ENCODE measurements around the gene ANKFY1. TPM values are rescaled to one million over a fixed set of nuclear protein-coding genes. Genes with fewer than 3 reads are reported as not detected.

Gene ANKFY1
- total RNA-seq, 1 donor from 2014 or later = 16.2 TPM

GRCh38 chr17:4162321-4162720, 101.5 kb downstream of the ANKFY1 start:
- TF ChIP-seq, protein P1, sequence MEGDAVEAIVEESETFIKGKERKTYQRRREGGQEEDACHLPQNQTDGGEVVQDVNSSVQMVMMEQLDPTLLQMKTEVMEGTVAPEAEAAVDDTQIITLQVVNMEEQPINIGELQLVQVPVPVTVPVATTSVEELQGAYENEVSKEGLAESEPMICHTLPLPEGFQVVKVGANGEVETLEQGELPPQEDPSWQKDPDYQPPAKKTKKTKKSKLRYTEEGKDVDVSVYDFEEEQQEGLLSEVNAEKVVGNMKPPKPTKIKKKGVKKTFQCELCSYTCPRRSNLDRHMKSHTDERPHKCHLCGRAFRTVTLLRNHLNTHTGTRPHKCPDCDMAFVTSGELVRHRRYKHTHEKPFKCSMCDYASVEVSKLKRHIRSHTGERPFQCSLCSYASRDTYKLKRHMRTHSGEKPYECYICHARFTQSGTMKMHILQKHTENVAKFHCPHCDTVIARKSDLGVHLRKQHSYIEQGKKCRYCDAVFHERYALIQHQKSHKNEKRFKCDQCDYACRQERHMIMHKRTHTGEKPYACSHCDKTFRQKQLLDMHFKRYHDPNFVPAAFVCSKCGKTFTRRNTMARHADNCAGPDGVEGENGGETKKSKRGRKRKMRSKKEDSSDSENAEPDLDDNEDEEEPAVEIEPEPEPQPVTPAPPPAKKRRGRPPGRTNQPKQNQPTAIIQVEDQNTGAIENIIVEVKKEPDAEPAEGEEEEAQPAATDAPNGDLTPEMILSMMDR (IDR thresholded peaks at IDR 0.05) = no peak
- no peak for DNase-seq (ENCODE audit: low spot score in 2 of 2)
- intact Hi-C loops (cut with DNase I) = no loop called here
- Histone ChIP-seq H3K27me3 (no peaks in the 10 kb centered on the region), H3K9me3 (no peaks in the 10 kb centered on the region), H3K27ac (peak overlapping the region; percentile 58 to 77), H3K36me3 (peaks cover 21 to 41% of the 10 kb centered on the region in 2 donors), H3K4me3 (no peak overlapping the region), H3K4me1 (peaks cover 4 to 12% of the 10 kb centered on the region in 2 donors)

GRCh38 chr17:4161967-4162305, 101.8 kb downstream of the ANKFY1 start:
- TF ChIP-seq, protein P1 (IDR thresholded peaks at IDR 0.05) = no peak
- H3K36me3 ChIP-seq = peaks cover 18 to 37% of the 10 kb centered on the region in 2 donors

GRCh38 chr17:4161192-4161966, 102.4 kb downstream of the ANKFY1 start:
- Histone ChIP-seq H3K27ac (peak overlapping the region; percentile 58 to 77), H3K9me3 (no peaks in the 10 kb centered on the region), H3K27me3 (no peaks in the 10 kb centered on the region), H3K4me3 (no peak overlapping the region), H3K4me1 (peaks cover 4 to 12% of the 10 kb centered on the region in 2 donors), H3K36me3 (peaks cover 16 to 35% of the 10 kb centered on the region in 2 donors)
- TF ChIP-seq, protein P1 (IDR thresholded peaks at IDR 0.05) = peak in 1 of 3 experiments; percentile 46
- intact Hi-C loops (cut with DNase I) = no loop called here
- peak; percentile 32 to 75 for DNase-seq (ENCODE audit: low spot score in 2 of 2)

More at GRCh38 chr17:4161967-4162305, 101.8 kb downstream of the ANKFY1 start:
- intact Hi-C loops (cut with DNase I) = no loop called here
- no peak for DNase-seq (ENCODE audit: low spot score in 2 of 2)
- Histone ChIP-seq H3K27me3 (no peaks in the 10 kb centered on the region), H3K9me3 (no peaks in the 10 kb centered on the region), H3K4me3 (no peak overlapping the region), H3K27ac (peak overlapping the region; percentile 58 to 77), H3K4me1 (peaks cover 4 to 12% of the 10 kb centered on the region in 2 donors)

DNA sequence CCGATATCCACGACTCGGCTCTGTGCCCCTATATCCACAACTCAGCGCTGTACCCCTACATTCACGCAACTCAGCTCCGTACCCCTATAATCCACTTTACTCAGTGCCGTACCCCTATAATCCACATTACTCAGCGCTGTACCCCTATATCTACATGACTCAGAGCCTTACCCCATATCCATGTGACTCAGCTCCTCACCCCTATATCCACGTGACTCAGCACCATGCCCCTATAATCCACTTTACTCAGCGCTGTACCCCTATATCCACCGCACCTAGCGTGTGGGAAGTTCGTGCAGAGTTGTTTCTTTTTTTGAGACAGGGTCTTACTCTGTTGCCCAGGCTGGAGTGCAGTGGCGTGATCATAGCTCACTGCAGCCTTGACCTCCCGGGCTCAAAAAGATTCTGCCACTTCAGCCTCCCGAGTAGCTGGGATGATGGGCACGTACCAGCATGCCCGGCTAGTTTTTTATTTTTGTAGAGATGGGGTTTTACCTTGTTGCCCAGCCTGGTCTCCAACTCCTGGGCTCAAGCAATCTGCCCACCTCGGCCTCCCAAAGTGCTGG, 103.4 kb downstream of the ANKFY1 start:
- no peak for DNase-seq (ENCODE audit: low spot score in 2 of 2)
- intact Hi-C loops (cut with DNase I) = no loop called here
- TF ChIP-seq, protein P1 (IDR thresholded peaks at IDR 0.05) = no peak
- peaks cover 17 to 35% of the 10 kb centered on the region in 2 donors for H3K36me3 ChIP-seq
- no peak overlapping the region for H3K4me3 ChIP-seq
- peaks cover 4 to 12% of the 10 kb centered on the region in 2 donors for H3K4me1 ChIP-seq
- H3K9me3 ChIP-seq = no peaks in the 10 kb centered on the region
- no peaks in the 10 kb centered on the region for H3K27me3 ChIP-seq
- peak overlapping the region; percentile 58 to 59 for H3K27ac ChIP-seq

- H3K27me3 ChIP-seq = no peaks in the 10 kb centered on the region
- TF ChIP-seq, protein P1 (IDR thresholded peaks at IDR 0.05) = no peak
- no peak for DNase-seq (ENCODE audit: low spot score in 2 of 2)
These were observed 104.0 kb downstream of the ANKFY1 start for GRCh38 chr17:4159761-4160160.

More at GRCh38 chr17:4159761-4160160, 104.0 kb downstream of the ANKFY1 start:
- H3K9me3 ChIP-seq = no peaks in the 10 kb centered on the region
- intact Hi-C loops (cut with DNase I) = no loop called here
- peaks cover 4 to 12% of the 10 kb centered on the region in 2 donors for H3K4me1 ChIP-seq
- peaks cover 19 to 36% of the 10 kb centered on the region in 2 donors for H3K36me3 ChIP-seq
- no peak overlapping the region for H3K27ac ChIP-seq
- no peak overlapping the region for H3K4me3 ChIP-seq
